GM19351 (cell line): Measurements from ENCODE around the gene DGKE.

Source experiments
- ATAC-seq: cut with Tn5 transposase; IDR thresholded peaks from one replicate; pipeline ENCODE4 v1.9.1; 2021; ENCODE audit warnings: mild to moderate bottlenecking, moderate library complexity; ENCODE audit not compliant: unreplicated experiment

The DGKE gene

DNA sequence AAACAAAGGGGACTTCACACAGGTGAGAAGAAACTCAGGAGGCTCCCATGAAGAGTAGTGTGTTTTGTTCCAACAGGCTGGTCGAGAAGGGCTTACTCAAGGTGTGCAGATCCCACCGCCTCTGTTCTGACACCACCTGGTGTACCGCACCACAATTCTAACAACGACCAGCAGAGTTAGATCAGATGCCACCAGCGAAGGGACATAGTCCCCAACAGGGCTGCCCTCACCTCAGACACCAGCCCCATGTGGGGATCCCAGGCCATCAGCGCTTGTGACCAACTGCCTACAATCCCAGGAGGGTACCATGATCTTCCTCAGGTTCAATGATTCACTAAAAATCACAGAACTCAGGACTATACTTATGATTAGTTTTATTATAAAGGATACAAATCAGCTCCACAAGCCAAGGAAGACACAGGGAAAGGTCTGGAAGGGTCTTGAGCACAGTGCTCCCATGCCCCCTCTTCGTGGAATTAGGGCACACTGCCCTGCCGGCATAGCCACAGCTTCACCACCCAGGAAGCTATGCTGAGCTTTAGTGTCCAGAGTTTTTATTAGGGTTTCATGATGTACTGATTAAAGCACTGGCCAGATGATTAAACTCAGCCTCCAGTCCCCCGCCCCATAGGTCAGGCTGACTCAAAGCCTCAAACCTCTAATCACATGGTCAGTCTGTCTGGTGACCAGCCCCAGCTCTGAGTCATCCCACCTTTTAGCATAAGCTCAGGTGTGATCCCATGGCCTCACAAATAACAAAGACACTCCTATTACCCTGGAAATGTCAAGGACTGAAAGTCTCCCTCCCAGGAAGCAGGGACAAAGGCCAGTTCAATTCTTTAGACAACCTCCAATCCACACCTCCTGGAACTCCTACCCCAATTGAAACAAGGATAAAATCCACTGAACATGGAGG is 53.9 kb downstream of the DGKE start:
- no peak for ATAC-seq

DNA sequence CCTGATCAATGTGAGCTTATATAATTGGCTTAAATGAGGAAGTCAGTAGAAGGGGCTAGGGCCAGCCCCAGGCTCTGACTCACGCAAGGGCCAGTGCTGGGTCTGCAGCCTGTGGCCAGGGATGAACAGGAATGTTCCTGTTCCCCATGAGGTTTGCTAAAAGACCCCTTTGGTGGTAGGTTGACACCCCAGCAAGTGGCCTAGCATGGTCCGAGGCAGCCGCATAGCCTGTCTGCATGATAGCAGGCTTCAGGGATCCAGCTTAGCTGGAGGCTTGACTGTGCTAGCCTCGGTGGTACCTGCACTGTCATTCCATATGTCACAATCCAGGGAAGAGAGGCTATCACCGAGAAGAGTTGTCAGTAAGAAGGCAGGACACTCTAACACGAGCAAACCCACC is 56.4 kb downstream of the DGKE start:
- ATAC-seq = no peak

- ATAC-seq = no peak
Observed at GRCh38 chr17:56890906-56891674, 57.1 kb downstream of the DGKE start.

GRCh38 chr17:56891751-56892150 is 57.8 kb downstream of the DGKE start:
- ATAC-seq = no peak

GRCh38 chr17:56892333-56892732 is 58.4 kb downstream of the DGKE start:
- no peak for ATAC-seq

DNA sequence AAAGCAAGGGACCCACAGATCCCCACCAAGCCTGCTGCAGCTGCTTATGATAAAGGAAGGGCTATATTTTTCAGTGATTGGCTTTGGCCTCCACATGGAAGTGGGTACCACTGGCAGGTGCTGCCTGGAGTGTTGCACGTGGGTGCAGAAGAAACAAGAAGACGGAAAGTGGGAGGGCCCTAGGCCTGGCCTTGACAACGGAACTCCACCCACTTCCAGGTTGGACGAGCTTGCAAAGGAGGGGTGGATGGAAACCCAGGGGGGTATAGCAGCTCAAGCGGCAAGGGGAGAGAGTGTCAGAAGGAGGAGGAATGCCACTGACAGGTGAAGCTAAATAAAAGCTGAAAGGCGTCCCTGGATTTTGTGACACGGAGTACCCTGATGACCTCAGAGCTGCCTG is 59.6 kb downstream of the DGKE start:
- ATAC-seq = no peak

DNA sequence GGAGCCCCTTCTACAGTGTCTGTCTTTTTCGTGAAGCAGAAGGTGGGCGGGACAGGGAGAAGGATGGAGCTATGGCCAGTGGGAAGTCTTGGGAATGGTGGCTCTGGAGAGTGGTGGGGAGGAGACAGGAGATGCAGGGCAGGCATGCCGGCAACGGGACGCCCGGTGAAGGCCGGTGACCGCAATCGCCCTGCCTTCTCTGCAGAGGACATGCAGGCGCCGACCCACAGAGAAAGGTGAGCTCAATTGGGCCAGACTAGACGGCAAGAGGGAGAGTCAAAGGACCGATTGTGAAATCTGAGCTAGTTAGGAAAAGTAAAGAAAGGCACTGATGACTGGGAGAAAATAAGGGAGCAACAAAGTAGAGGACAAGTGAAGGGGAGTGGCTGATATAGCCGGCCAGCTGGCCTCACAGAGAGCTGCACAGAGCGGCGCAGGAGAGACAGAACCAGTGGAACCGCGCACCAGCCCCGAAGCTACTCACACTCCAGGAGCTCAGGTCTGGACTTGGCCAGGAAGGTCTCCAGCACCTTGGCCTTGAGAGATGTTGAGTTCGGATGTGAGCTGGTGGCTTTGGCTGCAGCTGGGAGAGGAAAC is 61.0 kb downstream of the DGKE start:
- no peak for ATAC-seq

DNA sequence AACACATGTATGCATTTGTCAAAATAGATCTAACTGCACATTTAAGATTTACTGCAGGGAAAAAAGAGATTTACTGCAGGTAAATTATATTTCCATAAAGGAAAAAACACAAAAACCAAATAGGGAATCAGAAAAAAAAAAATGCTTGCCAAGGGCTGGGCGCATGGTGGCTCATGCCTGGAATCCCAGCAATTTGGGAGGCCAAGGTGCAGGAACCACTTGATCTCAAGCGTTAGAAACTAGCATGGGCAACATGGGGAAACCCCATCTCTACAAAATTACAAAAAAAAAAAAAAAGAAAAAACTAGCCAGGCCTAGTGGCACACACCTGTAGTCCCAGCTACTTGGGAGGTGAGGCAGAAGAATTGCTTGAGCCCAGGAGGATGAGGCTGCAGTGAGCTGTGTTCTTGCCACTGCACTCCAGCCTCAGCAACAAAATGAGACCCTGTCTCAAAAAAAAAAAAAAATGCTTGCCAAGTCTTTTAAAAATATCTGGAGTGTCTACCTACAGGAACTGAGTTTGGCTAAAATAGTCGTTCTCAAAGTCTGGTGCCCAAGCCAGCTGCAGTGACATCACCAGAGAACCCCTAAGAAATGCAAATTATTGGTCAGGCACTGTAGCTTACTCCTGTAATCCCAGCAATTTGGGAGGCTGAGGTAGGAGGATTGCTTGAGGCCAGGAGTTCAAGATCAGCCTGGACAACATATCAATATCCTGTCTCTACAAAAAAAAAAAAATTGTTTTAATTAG is 62.4 kb downstream of the DGKE start:
- no peak for ATAC-seq

GRCh38 chr17:56896968-56897359 is 63.0 kb downstream of the DGKE start:
- no peak for ATAC-seq

- ATAC-seq = peak; percentile 83
Observed at GRCh38 chr17:56897646-56898424, 63.9 kb downstream of the DGKE start.

DNA sequence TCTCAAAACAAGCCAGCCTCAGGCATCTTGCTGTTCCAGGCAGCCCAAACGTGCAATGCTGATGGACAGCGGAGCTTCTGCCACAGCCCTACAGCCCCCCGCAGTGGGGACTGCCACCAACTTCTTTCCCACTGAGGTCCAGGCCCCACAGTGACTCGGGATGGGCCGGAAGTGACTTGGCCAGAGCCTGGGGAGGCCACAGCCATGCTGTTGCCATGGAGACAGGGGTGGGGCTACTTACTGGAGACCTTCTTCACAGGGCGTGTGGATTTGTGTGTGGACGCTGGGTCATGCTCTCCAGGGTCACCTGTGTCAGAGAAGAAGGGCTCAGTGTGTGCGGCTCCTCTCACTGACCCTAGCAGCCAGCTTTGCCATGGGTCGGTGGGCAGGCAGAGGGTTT is 64.9 kb downstream of the DGKE start:
- no peak for ATAC-seq

- ATAC-seq = no peak
Observed at GRCh38 chr17:56899403-56899802, 65.5 kb downstream of the DGKE start.

DNA sequence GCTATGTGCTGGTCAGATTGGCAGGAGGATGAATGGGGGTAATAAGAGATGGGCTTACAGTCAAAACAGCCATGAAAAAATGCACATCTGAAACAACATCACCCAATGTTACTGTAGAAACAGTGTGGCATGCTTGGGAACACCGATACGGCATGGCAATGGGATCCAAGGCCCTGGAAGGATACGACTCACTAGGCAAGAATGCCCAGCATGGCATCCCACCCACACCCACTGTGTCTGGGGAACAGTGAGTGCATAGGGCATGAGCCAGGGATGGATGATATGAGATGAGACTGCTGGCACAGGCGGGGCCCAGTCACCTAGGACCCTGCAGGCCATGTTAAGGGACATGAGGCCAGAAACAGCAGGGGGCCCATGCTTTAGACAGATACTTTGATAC is 68.4 kb downstream of the DGKE start:
- no peak for ATAC-seq

DNA sequence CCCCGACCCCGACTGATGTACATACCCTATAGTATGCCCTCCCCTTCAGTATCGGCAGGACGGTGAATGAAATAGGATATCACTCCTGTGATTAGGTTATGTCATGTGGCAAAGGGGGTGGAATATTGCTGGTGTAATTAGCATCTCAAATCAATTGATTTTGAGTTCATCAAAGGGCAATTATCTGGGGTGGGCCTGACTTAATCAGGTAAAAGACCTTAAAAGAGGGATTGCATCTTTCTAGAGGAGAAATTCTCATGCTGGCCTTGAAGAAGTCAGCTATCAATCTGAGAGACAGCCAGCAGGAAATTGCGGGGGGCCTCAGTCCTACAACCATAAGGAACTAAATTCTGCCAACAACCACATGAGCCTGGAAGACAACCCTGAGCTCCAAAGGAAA is 69.6 kb downstream of the DGKE start:
- ATAC-seq = no peak

DNA sequence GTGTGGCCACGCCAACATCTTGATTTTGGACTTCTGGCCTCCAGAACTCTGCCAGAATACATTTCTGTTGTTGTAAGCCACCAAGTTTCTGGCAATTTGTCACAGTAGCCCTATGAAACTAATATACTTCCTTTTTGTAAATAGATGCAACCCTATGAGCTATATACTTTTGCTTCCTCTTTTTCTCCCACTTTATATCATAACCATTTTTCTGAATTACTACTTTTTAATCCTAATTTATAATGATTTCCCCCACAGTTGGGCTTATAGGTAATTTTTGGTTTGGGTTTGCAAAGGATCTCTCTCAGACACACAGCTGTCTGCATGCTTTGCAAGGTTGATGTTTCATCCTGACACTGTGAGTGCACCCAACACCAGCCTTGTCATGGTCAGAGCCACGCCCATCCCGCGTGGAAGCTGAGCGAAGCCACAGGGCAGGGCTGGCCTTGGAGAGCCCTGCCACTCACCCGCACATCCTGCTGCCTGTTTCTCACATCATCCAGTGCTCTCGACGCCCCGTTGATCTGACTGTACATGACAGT is 74.1 kb downstream of the DGKE start:
- peak; percentile 87 for ATAC-seq

DNA sequence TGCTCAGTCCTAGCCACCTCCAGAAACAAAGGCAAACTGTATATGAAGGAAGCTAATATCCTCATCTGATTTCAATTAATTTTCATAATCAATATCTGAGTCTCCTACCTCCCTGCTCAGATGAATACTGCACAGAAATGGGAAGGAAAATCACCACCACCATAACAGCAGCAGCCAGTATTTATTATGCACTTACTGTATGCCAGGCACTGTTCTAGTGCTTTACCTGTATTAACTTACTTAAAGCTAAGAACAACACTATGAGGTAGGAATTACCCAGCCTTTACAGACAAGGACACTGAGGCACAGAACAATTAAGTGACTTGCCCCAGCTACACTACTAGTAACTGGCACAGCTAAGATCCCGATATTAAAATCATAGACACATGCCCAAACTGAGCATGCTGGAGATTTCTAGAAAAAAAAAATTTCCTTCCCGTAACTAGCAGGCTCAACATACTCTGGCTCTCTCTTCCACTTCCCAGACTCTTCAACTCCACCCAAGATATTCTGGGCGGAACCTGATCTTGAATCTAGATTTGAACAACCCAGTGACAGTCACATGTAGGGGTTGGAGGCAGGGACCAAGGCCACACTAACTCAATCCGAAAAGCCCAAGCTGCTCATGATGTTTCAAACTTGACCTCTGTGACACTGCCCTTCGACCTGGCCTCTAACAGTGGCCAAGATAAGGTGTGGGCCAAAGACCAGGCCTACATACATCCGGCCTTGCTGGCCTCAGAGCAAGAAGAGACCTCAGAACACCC is 76.0 kb downstream of the DGKE start:
- ATAC-seq = no peak

DNA sequence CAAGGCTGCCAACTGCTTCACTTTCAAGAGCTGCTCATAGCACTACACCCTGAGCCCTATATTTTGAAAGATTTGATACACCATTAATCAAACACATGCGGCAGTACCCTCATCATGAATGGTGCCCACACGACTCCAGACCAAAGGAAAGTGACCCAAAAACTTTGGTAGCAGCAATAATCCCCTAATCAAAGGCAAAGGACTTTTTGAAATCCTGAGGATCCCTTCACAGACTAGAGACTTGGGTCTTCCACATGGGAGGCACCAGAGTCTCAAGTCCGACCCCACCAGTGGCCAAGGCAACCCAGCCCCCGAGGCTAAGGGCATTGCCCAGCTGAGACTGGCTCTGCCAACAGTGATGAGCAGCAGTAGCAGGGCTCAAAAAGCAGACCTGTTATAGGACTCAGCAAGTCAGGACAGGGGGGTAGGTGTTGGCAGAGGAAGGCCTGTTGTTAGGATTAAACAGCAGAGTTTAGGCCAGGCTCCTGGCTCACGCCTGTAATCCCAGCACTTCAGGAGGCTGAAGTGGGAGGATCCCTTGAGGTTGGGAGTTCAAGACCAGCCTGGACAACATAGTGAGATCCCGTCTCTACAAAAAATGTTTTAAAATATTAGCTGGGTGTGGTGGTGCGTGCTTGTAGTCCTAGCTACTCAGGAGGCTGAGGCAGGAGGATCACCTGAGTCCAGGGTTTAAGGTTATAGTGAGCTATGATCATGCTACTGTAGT is 76.7 kb downstream of the DGKE start:
- no peak for ATAC-seq

DNA sequence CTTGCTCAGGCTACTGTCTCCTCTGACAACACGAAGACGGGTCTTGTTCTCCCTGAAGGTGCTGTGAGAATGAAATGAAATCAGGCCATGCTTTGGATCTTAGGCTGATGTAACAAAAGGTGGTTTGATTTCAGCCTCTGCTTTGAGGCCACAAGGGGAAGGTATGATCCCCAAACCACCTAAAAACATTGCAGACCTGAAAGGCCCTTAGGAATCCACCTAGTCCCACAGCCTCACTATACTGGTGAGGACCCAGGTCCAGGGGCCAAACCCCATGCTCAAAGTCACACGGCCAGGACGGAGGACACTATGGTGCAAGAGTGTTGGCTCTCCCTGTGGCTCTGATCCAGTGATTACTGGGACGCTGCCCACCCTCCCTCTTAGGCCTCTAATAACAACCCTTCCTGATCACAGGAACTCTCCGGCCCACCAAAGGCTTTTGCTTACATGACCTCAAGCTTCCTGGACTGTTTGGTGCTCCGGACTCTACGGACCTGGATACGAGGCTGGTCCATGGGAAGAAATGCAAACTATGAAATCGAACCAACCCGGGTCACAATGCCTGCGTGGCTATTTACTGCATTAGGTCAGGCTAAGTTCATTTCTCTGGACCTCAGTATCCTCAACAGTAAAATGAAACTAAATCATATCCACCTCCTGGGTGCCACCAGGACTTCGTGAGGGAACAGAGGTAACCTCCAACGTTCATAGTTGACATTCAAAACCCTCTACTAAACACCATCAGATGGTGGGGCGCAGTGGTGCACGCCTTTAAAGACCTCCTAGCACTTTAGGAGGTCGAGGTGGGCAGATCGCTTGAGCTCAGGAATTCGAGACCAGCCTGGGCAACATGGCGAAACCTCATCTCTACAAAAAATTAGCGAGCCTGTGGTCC is 78.4 kb downstream of the DGKE start:
- no peak for ATAC-seq
